ENCODE results near the gene CDK13.
"Not testable (repeated sequence)": the region's sequence is repeated elsewhere in the genome, so short reads cannot be mapped to it uniquely, and the experiment has no call there.

Gene CDK13

DNA sequence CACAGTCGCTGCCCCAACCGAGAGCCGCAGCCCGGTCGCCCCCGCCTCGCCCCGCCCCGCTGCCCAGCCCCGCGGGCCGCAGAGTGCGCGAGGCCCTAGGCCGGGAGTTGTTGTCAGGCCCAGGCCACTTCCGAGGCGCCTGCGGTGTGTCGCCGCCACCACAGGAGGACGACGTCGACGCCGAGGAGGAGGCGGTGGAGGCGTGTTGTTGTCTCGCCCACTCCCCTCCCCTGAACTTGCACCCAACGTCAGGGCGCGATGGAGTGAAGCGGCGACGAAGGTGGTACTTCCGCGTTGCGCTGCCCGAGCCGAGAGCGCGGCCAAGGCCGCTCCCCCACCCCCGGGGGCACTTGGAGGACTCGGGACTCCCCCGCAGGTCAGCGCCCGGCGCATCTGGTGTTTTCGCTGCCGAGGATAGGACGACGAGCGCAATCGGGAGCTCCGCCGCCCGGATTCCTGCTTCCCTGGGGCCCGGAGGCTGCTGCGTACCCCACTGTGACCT is at the start of gene CDK13:
Gene CDK13, plus strand, starts transcription at position 286 of the 502 bp plus-strand sequence. CDS start 386 bp downstream, outside the sequence.
- peak in 1 of 2 experiments; percentile 39 for DNase-seq (ENCODE audit: low read depth in 2 of 2)

DNA sequence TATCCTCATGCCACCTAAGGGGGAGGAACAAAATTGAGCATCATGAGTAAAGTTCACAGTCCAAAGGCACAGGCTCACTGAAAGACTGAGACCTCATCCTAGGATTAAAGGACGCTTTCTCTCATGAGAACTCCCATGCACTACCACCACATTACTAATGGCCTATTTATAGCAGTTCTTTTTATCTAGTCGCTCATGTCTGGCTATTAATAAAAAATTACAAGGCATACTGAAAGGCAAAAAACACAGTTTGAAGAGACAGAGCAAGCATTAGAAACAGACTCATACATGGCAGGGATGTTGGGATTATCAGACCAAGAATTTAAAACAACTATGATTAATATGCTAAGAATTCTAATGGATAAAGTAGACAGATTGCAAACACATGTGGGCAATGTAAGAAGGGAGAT is 46.0 kb upstream of the CDK13 start:
- DNase-seq (ENCODE audit: low read depth in 2 of 2): no peak

DNA sequence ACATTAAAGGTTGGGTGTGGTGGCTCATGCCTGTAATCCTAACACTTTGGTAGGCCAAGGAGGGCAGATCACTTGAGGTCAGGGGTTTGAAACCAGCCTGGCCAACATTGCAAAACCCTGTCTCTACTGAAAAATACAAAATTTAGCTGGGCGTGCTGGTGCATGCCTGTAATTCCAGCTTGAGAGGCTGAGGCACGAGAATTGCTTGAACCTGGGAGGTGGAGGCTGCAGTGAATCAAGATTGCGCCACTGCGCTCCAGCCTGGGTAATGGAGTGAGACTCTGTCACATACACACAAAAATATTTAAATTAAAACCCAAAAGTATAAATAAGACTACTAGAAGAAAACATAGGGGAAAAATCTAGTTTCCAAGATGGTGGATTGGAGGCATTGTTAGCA is 41.9 kb upstream of the CDK13 start:
- DNase-seq (ENCODE audit: low read depth in 2 of 2): no peak

DNA sequence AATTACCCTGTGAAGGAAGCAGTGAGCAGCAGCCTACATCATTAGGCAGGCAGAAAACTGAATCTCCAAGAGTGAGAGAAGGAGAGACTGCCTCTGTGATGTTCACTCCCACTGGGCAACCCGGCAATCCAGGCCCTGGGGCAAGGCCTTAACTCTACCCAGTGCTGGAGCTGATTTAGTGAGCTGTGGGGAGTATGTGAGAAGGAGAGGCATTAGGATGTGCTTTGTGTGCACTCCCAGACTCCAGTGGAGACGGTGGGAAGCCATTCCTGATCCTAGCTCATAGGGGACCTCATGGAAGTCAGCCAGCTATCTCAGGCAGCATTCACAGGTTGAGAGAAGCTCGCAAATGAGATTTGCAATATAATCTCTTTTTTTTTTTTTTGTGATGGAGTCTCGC is 41.1 kb upstream of the CDK13 start:
- DNase-seq (ENCODE audit: low read depth in 2 of 2): no peak

DNA sequence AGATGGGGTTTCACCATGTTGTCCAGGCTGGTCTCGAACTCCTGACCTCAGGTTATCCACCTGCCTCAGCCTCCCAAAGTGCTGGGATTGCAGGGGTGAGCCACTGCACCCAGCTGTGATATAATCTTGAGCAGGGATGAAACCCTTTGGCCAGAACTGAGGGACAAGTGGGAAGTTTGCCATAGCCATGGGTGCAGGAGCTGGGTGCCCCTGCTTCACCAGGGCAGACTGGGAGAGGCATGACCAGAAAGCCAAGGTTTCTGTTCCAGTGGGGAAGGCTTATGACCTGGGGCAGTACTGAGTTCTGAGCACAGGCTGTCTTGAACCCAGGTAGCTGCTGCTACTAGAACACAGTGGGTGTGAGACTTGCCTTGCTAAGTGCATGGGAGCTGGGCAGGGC is 40.5 kb upstream of the CDK13 start:
- no peak for DNase-seq (ENCODE audit: low read depth in 2 of 2)

DNA sequence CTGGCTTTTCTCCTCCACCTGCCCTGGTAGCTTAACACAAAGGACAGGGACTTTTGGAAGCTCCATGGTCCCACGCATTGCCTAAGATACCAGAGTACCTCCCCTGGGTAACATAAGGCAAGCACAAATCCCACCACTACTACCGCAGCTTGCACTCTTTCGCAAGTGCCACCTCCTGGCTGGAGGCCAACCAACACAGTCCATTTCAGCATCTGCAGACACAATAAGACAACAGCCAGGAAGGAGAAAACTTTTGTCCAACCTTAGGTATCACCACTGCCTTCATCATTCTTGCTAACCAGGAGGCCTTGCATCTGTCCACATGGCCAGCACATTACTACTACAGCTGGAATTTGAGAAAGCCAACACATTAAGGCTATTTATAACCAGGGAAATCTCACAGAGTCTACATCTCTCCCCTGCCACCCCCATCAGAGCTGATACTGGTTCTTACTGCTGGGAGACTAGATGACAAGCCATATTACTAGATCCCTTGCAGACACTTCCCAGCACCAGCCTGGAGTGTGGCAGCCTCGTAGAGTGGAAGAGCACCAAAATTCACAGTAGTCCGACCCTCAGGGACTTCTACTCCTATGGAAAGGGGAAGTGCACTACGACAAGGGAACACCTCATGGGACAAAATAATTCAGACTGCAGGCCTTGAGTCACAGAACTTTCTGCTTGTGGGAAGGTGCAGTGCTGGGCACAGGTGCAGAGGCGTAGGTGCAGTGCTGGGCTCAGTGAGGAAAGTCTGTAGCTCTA is 39.8 kb upstream of the CDK13 start:
- DNase-seq (ENCODE audit: low read depth in 2 of 2): no peak

DNA sequence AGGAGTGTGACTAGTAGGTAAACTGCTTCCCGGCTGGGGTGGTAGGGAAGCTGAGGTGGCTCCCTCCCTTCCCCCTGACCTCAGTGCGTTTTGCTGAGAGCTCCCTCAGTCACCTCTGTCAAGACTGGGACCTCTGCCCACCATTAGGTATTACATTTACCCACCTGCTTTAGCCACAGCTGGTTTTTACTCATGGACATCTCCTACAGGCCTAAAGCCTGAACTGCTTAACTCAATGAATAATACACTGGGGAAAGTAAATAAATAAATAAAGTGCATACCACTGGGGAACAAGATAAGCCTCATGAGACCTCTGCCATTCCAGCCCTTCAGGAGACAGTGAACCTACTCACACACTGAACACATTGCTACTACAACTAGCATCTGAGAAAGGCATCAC is 38.9 kb upstream of the CDK13 start:
- DNase-seq (ENCODE audit: low read depth in 2 of 2): no peak

DNA sequence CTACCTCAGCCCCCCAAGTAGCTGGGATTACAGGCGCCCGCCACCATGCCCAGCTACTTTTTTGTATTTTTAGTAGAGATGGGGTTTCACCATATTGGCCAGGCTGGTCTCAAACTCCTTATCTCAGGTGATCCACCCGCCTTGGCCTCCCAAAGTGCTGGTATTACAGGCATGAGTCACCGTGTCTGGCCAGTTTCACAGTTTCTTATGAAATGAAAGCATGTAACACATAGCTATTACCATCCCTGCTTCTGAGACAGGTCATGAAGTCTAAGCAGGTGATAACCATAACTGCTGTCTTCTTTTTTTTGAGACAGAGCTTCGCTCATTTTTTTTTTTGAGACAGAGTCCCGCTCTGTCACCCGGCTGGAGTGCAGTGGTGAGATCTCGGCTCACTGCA is 34.2 kb upstream of the CDK13 start:
- not testable (repeated sequence) for DNase-seq (ENCODE audit: low read depth in 2 of 2)

DNA sequence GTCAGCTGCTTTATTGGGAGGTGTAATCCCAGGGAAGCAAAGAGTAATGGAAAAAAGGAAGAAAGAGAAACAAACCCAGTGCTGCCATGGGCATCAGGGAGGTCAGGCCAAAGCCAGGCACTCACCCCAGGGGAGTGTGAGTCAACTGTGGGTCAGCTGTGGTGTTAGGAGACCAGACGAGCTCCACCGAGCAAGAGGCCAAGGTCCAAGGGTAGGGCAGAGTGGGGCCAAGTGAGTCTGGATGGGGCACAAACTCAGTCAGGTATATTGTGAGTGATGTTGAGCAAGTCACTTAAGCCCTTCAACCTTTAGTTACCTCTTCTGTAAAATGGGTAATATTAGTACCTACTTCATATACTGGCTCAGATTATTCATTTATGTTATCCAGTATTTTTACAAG is 30.4 kb upstream of the CDK13 start:
- no peak for DNase-seq (ENCODE audit: low read depth in 2 of 2)

DNA sequence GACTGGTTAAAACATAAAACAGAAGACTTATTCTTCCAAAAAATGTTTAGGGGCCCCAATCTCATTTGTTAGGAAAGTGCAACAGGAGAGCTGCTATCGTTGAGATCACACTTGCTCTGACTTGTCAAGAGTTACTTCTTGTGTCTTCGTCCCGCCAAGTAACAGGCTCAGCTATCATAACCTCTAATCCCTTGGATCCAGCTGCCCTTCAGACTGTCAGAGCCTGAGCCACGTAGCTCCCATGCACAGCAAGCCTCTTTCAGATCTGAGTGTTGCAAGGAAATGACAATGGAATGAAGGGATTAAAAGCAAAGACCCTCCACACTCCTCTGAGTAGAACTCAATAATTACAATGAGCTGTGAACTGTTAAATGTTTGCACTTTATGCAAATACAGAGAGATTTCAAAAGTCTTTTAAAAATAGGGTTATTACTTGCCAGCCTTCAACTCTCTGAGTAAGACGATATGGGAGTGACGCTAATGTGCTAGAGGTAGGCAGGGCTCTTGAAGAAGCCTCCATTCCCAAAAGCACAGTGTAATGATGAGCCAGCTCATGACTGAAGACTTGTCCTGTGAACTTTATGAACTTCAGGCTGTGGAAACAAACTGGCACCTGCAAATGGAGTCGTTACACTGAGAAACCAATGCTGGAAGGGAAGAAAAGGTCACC is 28.4 kb upstream of the CDK13 start:
- DNase-seq (ENCODE audit: low read depth in 2 of 2): no peak

DNA sequence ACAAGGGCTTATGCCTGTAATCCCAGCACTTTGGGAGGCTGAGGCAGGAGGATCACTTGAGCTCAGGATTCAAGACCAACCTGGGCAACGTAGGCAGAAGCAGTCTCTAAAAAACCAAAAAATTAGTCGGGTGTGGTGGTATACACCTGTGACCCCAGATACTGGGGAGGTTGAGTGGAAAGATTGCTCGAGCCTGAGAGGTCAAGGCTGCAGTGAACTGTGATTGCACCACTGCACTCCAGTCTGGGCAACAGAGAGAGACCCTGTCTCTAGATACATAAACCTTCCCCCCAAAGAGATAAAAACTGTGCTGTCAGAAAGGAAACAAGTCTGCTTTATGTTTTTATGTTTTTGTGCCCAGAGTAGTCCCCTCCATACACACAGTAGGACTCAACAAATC is 27.5 kb upstream of the CDK13 start:
- DNase-seq (ENCODE audit: low read depth in 2 of 2): no peak

DNA sequence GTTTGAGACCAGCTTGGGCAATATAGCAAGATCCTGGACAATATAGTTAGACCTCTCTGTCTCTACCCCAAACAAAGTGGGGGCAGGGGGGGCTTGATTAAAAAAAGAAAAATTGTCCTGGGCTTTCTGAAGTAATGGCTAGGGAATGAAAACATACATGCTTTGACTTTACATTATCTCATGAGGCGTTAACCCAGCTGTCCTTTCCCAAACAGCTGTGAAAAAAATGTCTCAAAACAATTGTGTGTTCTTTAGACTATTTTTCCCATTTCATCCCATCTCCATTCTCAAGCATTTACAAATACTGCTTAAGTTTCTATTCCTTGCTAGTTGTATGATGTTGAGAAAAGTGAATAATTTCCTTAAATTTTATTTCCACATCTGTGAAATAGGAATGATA is 27.0 kb upstream of the CDK13 start:
- no peak for DNase-seq (ENCODE audit: low read depth in 2 of 2)

DNA sequence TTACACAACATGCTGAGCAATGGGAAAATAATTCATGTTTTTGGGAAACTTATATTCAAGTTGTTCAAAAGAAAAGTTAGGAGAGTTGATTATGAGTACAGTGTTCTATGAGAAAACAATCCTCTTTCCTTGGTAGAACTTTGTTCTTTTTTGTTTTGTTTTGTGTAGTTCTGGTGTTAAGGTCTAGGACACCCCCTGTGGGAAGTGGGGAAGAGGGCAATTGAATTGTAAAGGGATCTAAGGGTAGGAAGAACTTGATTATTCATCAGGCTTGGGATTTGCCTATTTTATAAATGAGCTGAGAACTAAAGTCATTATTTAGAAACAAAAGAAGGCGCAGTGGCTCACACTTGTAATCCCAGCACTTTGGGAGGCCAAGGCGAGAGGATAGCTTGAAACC is 25.9 kb upstream of the CDK13 start:
- no peak for DNase-seq (ENCODE audit: low read depth in 2 of 2)

DNA sequence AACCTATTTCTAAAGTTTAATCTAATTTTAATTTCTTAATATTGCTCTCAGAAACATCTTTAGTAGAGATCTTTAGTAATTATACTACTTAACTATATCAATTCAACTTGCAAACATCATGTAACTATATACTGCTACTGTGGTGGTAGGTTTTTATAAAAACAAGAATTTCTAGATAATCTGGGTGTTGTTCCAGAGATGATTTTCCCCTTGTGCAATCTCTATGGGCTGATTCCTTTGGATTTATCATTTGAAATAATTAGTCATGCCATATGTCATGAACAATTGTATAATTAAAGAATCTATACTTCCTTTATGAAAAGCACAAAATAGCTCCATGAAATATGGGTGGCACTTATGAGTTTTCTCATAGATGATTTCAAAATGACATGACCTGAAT is 23.9 kb upstream of the CDK13 start:
- DNase-seq (ENCODE audit: low read depth in 2 of 2): no peak

DNA sequence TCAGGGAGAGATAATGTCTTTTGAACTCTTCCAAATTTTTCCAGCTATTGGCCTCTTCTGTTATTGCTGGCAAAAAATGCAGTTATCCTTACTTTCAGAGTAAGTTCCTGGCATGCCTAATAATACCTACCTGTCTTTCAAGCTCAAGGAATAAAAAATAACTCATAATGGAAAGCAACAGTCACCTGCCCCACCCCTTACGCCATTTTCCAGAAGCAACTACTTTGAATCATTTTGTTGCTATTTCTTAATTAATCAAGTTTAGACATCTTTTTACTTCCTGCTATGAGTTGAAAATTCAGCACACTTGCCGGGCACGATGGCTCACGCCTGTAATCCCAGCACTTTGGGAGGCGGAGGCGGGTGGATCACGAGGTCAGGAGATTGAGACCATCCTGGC is 23.0 kb upstream of the CDK13 start:
- no peak for DNase-seq (ENCODE audit: low read depth in 2 of 2)

DNA sequence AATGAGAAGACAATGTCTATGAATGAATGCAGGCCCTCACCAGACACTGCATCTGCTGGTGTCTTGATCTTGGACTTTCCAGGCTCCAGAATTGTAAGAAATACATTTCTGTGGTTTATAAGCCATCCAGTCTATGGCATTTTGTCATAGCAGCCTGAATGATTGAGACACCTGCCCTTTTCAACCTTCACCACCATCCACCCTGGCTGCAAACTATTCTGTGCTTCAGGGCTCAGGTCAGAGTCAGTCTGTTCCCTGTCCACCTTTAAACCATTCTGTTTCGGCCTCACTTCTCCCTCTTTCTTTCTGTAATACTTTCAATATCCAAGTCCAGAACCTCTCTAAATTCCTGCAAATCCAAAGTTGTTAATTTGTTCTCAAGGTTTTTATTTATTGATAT is 15.9 kb upstream of the CDK13 start:
- DNase-seq (ENCODE audit: low read depth in 2 of 2): no peak

DNA sequence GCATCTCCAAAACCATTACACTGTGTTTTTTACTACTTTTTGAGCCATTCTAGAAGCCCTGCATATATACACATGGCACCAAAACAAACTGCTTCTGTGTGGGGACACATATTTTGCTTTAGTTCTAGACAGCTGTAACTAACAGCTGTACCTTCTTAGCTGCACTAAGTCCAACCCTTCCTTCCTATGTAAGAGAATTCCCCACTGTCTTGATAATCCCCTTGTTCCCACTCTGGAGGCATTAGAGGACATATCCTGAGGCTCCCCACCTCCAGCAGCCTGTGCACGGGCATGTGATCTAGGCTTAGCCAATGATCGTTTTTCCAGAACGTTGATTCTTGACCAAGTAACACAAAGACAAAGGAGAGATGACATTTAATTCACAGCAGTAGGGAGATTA is 13.3 kb upstream of the CDK13 start:
- DNase-seq (ENCODE audit: low read depth in 2 of 2): no peak

DNA sequence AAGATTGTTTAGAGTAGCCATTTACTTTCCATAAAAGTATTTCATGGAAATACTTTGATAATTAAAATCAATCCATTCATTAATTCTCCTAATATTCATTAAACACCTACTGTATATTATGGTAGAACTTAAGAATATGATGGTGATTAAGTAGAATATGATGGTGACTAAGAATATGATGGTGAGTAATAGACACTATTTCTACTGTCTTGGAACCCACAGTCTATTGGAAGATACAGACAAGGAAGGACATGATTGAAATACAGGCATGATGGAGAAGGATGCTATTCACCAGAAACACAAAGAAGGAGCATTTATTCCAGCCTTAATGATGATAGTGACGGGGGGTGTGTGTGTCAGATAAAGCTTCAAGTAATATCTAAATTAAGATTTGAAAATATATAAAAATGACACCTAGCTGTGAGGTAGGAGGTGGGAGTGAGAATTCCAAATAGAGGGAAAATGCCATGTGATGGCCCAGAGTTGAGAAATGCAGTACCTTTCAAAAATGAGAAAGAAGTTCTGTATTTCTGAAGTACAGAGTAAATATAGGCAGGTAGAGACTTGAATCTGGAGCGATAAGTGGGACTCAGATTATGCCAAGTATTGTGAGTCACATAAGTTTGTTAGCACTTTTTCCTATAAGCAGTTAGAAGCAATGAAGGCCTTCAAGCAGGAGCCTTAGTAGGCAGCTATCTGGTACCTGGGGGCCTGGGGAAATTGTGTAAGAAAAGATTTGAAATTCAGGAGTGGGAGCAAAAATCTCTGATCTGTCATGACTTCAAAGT is 12.5 kb upstream of the CDK13 start:
- DNase-seq (ENCODE audit: low read depth in 2 of 2): no peak

DNA sequence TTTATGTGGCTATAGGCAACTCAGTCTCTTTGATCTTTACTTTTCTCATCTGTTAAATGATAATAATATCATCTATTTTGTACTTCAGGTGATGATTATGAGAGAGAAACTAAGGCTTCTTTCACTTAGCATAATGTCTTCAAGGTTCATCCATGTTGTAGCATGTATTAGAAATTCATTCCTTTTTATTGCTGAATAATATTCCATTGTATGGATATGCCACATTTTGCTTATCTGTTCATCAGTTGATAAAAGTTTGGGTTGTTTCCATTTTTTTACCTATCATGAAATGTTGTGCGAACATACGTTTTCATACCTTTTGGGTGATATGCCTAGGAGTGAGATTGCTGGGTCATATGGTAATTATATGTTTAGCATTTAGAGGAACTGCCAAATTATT is 7.2 kb upstream of the CDK13 start:
- DNase-seq (ENCODE audit: low read depth in 2 of 2): no peak

DNA sequence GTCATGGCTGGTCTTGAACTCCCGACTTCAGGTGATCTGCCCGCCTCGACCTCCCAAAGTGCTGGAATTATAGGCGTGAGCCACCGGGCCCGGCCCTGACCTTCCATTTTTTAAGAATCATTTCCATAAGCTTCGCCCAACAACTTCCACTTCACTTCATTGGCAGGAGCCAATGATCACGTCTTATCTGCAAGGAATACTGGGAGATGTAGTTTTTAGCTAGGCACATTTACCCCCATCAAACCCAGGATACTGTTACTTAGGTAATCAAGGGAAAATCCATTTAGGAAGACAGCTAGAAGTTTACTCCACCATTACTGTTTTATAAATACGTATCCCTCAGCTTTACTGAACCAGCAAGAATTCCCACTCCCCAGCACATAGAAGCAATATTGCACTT is 3.4 kb upstream of the CDK13 start:
- no peak for DNase-seq (ENCODE audit: low read depth in 2 of 2)

DNA sequence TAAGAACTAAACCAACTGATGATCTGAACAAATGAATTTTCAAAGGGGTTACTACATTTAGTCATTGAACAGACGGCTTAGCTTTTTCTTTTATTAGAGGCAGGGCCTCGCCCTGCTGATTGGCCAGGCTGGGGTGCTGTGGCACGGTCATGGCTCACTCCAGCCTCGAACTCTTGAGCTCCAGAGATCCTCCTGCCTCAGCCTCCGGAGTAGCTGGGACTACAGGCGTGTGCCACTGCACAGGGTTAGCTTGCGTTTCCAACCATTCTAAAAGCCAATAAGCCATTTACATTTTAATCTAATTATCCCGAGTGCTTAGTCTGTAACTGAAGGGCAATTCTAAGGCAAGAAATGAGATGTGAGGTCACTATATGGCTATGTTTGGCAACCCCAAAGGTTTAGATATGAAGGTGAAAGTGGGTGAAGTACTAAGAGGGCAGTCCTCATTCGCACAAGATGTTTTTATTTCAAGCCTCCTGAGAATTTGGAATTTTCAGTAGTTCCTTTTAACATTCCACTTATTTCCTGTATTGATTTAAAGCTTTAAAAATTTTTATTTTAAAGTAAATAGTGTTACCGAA is 1.6 kb upstream of the CDK13 start:
- no peak for DNase-seq (ENCODE audit: low read depth in 2 of 2)

All from fibroblast of skin of left quadriceps (primary cell).